B cell (primary cell): Measurements from ENCODE around the gene EPC1. TPM values are rescaled to one million over a fixed set of nuclear protein-coding genes. Genes with fewer than 3 reads are reported as not detected.

Experiments
- ATAC-seq: fragments of 200-7000 bp; cut with Tn5 transposase; one replicate; pipeline ENCODE4 v1.10.0; 2021; ENCODE audit warnings: low read depth, mild to moderate bottlenecking, moderate number of reproducible peaks, moderate library complexity
- CTCF ChIA-PET: fragments of 350-600 bp; sonication (Branson Sonifier 250); formaldehyde crosslinking; loops from one replicate; lab custom pipeline; 2021; ENCODE audit warnings: antibody characterized with exemption, inconsistent platforms; lab: Charles Lee
- POLR2A ChIA-PET: fragments of 350-600 bp; sonication (Branson Sonifier 250); formaldehyde crosslinking; loops from one replicate; lab custom pipeline; 2021; ENCODE audit warnings: antibody characterized with exemption; lab: Charles Lee
- DNase-seq: peaks from one replicate; pipeline ENCODE4 v3.0.0; 2013
- H2AFZ ChIP-seq: 2 replicates; pipeline ENCODE4 v1.6.1; 2012; ENCODE audit warnings: mild to moderate bottlenecking, low read depth, low read length; ENCODE audit not compliant: insufficient read depth, poor library complexity, severe bottlenecking
- H3K27ac ChIP-seq, 2 donors: 1 replicate in 1 of 2; 2 replicates in 1 of 2; pipeline ENCODE4 v1.5.1; 2012 to 2013; ENCODE audit warnings: low read length in 2 of 2, mild to moderate bottlenecking in 2 of 2, moderate library complexity in 1 of 2
- H3K27me3 ChIP-seq, 4 experiments: fragments of 200-600 bp in 1 of 4; sonication (generic) in 1 of 4; replicated peaks in 1 of 4; 1 replicate in 2 of 4; 2 replicates in 2 of 4; pipeline versions ENCODE4 v1.6.1 to v1.7.0; 2013 to 2016; ENCODE audit warnings: low read length in 3 of 4, mild to moderate bottlenecking in 2 of 4, mixed read lengths in 1 of 4, moderate library complexity in 1 of 4; ENCODE audit not compliant: insufficient read depth in 4 of 4, control insufficient read depth in 3 of 4; ENCODE audit errors: control extremely low read depth in 1 of 4
- H3K36me3 ChIP-seq, 2 experiments: replicated peaks in 1 of 2; 1 replicate in 1 of 2; 2 replicates in 1 of 2; pipeline versions ENCODE4 v1.6.1 to v1.7.1; 2013; ENCODE audit warnings: low read length in 1 of 2; ENCODE audit not compliant: insufficient read depth in 2 of 2, control insufficient read depth in 1 of 2; ENCODE audit errors: control extremely low read depth in 1 of 2, extremely low read depth in 1 of 2
- H3K4me1 ChIP-seq, 2 donors: fragments of 200-600 bp in 1 of 2; sonication (generic) in 1 of 2; 1 replicate in 1 of 2; 2 replicates in 1 of 2; pipeline versions ENCODE4 v1.5.1 to v1.6.1; 2013 to 2017; ENCODE audit warnings: low read length in 2 of 2; ENCODE audit not compliant: control insufficient read depth in 2 of 2, insufficient read depth in 2 of 2
- H3K4me2 ChIP-seq: replicated peaks from 2 replicates; pipeline ENCODE3; 2012; ENCODE audit warnings: mild to moderate bottlenecking, low read depth, low read length; ENCODE audit not compliant: poor library complexity, severe bottlenecking
- H3K4me3 ChIP-seq, 5 experiments: fragments of 200-600 bp in 1 of 5; sonication (generic) in 1 of 5; 1 replicate in 3 of 5; 2 replicates in 2 of 5; pipeline versions ENCODE4 v1.5.1 to v1.7.0; 2011 to 2016; ENCODE audit warnings: low read length in 4 of 5, mild to moderate bottlenecking in 4 of 5, low read depth in 2 of 5, control low read depth in 1 of 5, moderate library complexity in 1 of 5; ENCODE audit not compliant: insufficient read depth in 1 of 5; ENCODE audit errors: control extremely low read depth in 1 of 5, extremely low read depth in 1 of 5
- H3K79me2 ChIP-seq: fragments of 200-600 bp; sonication (generic); one replicate; pipeline ENCODE4 v1.6.0; 2016; ENCODE audit warnings: low read length; ENCODE audit not compliant: control insufficient read depth, insufficient read depth
- H3K9ac ChIP-seq: fragments of 200-600 bp; sonication (generic); 2 replicates; pipeline ENCODE4 v1.6.1; 2017; ENCODE audit warnings: mild to moderate bottlenecking, low read length, moderate library complexity
- H3K9me3 ChIP-seq, 3 donors: one replicate each; pipeline versions ENCODE4 v1.6.1 to v1.7.1; 2013; ENCODE audit warnings: low read length in 2 of 3; ENCODE audit not compliant: control insufficient read depth in 2 of 3, insufficient read depth in 1 of 3; ENCODE audit errors: control extremely low read depth in 1 of 3
- H4K20me1 ChIP-seq: 2 replicates; pipeline ENCODE4 v1.6.0; 2012; ENCODE audit warnings: mild to moderate bottlenecking, low read length; ENCODE audit not compliant: insufficient read depth, control insufficient read depth, poor library complexity, severe bottlenecking
- H3K27ac Mint-ChIP-seq: one replicate; pipeline ENCODE4 v1.8.0; 2021; ENCODE audit warnings: mixed read lengths
- H3K27me3 Mint-ChIP-seq: one replicate; pipeline ENCODE4 v1.8.0; 2021; ENCODE audit warnings: mixed read lengths
- H3K4me1 Mint-ChIP-seq: one replicate; pipeline ENCODE4 v1.8.0; 2021; ENCODE audit warnings: mixed read lengths
- H3K4me3 Mint-ChIP-seq: one replicate; pipeline ENCODE4 v1.8.0; 2021; ENCODE audit warnings: mixed read lengths
- H3K9me3 Mint-ChIP-seq: one replicate; pipeline ENCODE4 v1.8.0; 2022; ENCODE audit warnings: mixed read lengths; ENCODE audit not compliant: insufficient read depth
- EZH2 ChIP-seq: IDR thresholded peaks from 2 replicates; pipeline ENCODE4 v1.6.1; 2012; ENCODE audit warnings: borderline replicate concordance, low read depth, mild to moderate bottlenecking, moderate library complexity, low read length; ENCODE audit not compliant: insufficient read depth, poor library complexity, severe bottlenecking
- WGBS: methylation state at CpG from one replicate; pipeline ENCODE4 v1.1.5; 2013; ENCODE audit warnings: missing lambda C conversion rate; ENCODE audit not compliant: insufficient coverage; 5-methylcytosine and 5-hydroxymethylcytosine counted together
- intact Hi-C: fragments of 100-400 bp; cut with micrococcal nuclease; formaldehyde crosslinking; loops from one replicate; pipeline ENCODE4 v1.10.0; 2022
- polyA plus RNA-seq: library from polyadenylated mRNA; depleted of rRNA; stranded (reverse); fragments of >200 nt; gene quantifications from 2 replicates; pipeline ENCODE4 v1.2.3, GENCODE V29; 2012
- total RNA-seq, 2 donors: library from RNA; stranded (reverse); fragments of 120-200 nt in 1 of 2; gene quantifications; 1 replicate in 1 of 2; 2 replicates in 1 of 2; pipeline versions ENCODE4 v1.2.3 to v1.2.4, GENCODE V29; 2013 to 2022
- TF ChIP-seq, protein P1 (sequence below): fragments of 200-600 bp; IDR thresholded peaks from one replicate; pipeline ENCODE4 v1.8.0; 2022; ENCODE audit warnings: antibody characterized with exemption, mild to moderate bottlenecking

EPC1 gene
- total and polyA plus RNA-seq, 2 donors (not counting 1 experiment from before 2014, with no cell fraction given), result 120 to 220 TPM

GRCh38 chr10:32347363-32348022, 535 bp upstream of the EPC1 start:
- H4K20me1 ChIP-seq, result peaks cover 27% of the 10 kb centered on the region
- H3K79me2 ChIP-seq, result peaks cover 68% of the 10 kb centered on the region
- peak overlapping the region; percentile 100 for H3K9ac ChIP-seq
- H3K9me3 ChIP-seq, result no peaks in the 10 kb centered on the region
- TF ChIP-seq EZH2, result no peak
- TF ChIP-seq, protein P1, sequence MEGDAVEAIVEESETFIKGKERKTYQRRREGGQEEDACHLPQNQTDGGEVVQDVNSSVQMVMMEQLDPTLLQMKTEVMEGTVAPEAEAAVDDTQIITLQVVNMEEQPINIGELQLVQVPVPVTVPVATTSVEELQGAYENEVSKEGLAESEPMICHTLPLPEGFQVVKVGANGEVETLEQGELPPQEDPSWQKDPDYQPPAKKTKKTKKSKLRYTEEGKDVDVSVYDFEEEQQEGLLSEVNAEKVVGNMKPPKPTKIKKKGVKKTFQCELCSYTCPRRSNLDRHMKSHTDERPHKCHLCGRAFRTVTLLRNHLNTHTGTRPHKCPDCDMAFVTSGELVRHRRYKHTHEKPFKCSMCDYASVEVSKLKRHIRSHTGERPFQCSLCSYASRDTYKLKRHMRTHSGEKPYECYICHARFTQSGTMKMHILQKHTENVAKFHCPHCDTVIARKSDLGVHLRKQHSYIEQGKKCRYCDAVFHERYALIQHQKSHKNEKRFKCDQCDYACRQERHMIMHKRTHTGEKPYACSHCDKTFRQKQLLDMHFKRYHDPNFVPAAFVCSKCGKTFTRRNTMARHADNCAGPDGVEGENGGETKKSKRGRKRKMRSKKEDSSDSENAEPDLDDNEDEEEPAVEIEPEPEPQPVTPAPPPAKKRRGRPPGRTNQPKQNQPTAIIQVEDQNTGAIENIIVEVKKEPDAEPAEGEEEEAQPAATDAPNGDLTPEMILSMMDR, result no peak
- Mint-ChIP-seq H3K27ac (peak overlapping the region; percentile 88), H3K4me1 (peaks cover 60% of the 10 kb centered on the region), H3K27me3 (no peaks in the 10 kb centered on the region), H3K4me3 (peak overlapping the region; percentile 81), H3K9me3 (no peaks in the 10 kb centered on the region)
- H3K27ac ChIP-seq, result peak overlapping the region; percentile 68 to 99
- ChIA-PET POLR2A (interaction anchor here (1.7 kb wide), 1 partner anchor 8 kb away, joined by 3 read pairs; no protein-coding TSS in a partner anchor), CTCF (interaction anchor here (0.6 to 3.2 kb wide), 6 partner anchors 20 to 93 kb away, joined by 3 to 24 read pairs (median 4); no protein-coding TSS in a partner anchor)
- intact Hi-C loops, result loop anchor here (1.0 to 10.0 kb wide), 7 partner anchors 15 to 1913 kb away; partner anchors contain the start of genes ARHGAP12, CCDC7 and MAP3K8
- peaks cover 35 to 40% of the 10 kb centered on the region in 2 donors for H3K4me1 ChIP-seq
- peak overlapping the region; percentile 87 for H3K4me2 ChIP-seq
- under 1% methylated on average over 40 of the region's 49 CpGs for WGBS
- DNase-seq (no peak), ATAC-seq (no peak)
- H3K36me3 ChIP-seq, result peaks cover 9 to 10% of the 10 kb centered on the region in 2 experiments
- peak overlapping the region; percentile 65 to 100 (median 98) for H3K4me3 ChIP-seq
- no peaks in the 10 kb centered on the region for H3K27me3 ChIP-seq
- H2AFZ ChIP-seq, result peak overlapping the region; percentile 88
